Esophagus squamous epithelium (tissue), 4 donors: ENCODE results near the gene BRSK2.

ENCODE experiments used
- POLR2A ChIP-seq, 4 donors: fragments of 450-650 bp; IDR thresholded peaks; one replicate each; pipeline ENCODE4 v1.6.1; 2017; ENCODE audit warnings: antibody characterized with exemption in 4 of 4, mild to moderate bottlenecking in 4 of 4, moderate library complexity in 3 of 4
- TF ChIP-seq, protein P1 (sequence below), 6 experiments: fragments of 450-650 bp in 4 of 6; fragments of 200-600 bp in 2 of 6; sonication (generic) in 2 of 6; IDR thresholded peaks; one replicate each; pipeline ENCODE4 v1.5.1; 2016 to 2019; ENCODE audit warnings: antibody characterized with exemption in 6 of 6, mild to moderate bottlenecking in 4 of 6, moderate library complexity in 4 of 6

DNA sequence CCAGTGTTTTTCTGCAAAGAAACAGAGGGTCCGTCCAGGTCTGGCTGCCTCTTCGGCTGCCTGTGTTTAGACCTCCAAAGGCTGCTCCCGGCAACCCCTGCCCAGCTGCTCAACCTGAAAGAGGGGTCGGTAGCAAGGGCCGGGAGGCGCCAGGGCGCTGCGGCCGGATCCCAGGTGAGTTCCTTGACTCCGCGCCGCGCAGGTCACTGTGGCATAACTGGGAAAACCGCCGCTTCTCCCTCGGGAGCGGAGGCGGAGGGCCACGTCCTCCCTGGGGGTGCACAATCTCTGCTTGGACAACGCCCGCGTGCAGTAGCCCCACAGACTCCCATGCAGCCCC lies 1.0 kb upstream of the BRSK2 start:
- TF ChIP-seq, protein P1, sequence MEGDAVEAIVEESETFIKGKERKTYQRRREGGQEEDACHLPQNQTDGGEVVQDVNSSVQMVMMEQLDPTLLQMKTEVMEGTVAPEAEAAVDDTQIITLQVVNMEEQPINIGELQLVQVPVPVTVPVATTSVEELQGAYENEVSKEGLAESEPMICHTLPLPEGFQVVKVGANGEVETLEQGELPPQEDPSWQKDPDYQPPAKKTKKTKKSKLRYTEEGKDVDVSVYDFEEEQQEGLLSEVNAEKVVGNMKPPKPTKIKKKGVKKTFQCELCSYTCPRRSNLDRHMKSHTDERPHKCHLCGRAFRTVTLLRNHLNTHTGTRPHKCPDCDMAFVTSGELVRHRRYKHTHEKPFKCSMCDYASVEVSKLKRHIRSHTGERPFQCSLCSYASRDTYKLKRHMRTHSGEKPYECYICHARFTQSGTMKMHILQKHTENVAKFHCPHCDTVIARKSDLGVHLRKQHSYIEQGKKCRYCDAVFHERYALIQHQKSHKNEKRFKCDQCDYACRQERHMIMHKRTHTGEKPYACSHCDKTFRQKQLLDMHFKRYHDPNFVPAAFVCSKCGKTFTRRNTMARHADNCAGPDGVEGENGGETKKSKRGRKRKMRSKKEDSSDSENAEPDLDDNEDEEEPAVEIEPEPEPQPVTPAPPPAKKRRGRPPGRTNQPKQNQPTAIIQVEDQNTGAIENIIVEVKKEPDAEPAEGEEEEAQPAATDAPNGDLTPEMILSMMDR (IDR thresholded peaks at IDR 0.05): no peak
- no peak for TF ChIP-seq POLR2A (IDR thresholded peaks at IDR 0.05)
